Measurements from ENCODE around the gene SPTBN1. TPM values are rescaled to one million over a fixed set of nuclear protein-coding genes. Genes with fewer than 3 reads are reported as not detected.
"Not testable (repeated sequence)": the region's sequence is repeated elsewhere in the genome, so short reads cannot be mapped to it uniquely, and the experiment has no call there.

SPTBN1 gene
- total RNA-seq, 1 experiment from 2014 or later, result 154 TPM

GRCh38 chr2:54672590-54673456, 216.7 kb downstream of the SPTBN1 start:
- DNase-seq (ENCODE audit: low read depth), result no peak

- peak; percentile 62 for DNase-seq (ENCODE audit: low read depth)
These were observed 217.4 kb downstream of the SPTBN1 start for GRCh38 chr2:54673501-54673998.

GRCh38 chr2:54675281-54675680, 219.2 kb downstream of the SPTBN1 start:
- DNase-seq (ENCODE audit: low read depth), result no peak

- DNase-seq (ENCODE audit: low read depth), result no peak
These were observed 219.6 kb downstream of the SPTBN1 start for GRCh38 chr2:54675738-54676137.

- no peak for DNase-seq (ENCODE audit: low read depth)
These were observed 220.5 kb downstream of the SPTBN1 start for GRCh38 chr2:54676656-54677055.

GRCh38 chr2:54677476-54678265, 221.5 kb downstream of the SPTBN1 start:
- DNase-seq (ENCODE audit: low read depth), result no peak

- no peak for DNase-seq (ENCODE audit: low read depth)
These were observed 222.6 kb downstream of the SPTBN1 start for GRCh38 chr2:54678719-54679118.

- DNase-seq (ENCODE audit: low read depth), result peak; percentile 40
These were observed 224.4 kb downstream of the SPTBN1 start for GRCh38 chr2:54680397-54681041.

- DNase-seq (ENCODE audit: low read depth), result no peak
These were observed 225.3 kb downstream of the SPTBN1 start for GRCh38 chr2:54681416-54681815.

- DNase-seq (ENCODE audit: low read depth), result no peak
These were observed 227.5 kb downstream of the SPTBN1 start for GRCh38 chr2:54683596-54683995.

GRCh38 chr2:54685263-54685775, 229.2 kb downstream of the SPTBN1 start:
- no peak for DNase-seq (ENCODE audit: low read depth)

- no peak for DNase-seq (ENCODE audit: low read depth)
These were observed 231.5 kb downstream of the SPTBN1 start for GRCh38 chr2:54687595-54688152.

- DNase-seq (ENCODE audit: low read depth), result no peak
These were observed 235.5 kb downstream of the SPTBN1 start for GRCh38 chr2:54691445-54692135.

GRCh38 chr2:54692556-54692955, 236.4 kb downstream of the SPTBN1 start:
- DNase-seq (ENCODE audit: low read depth), result no peak

GRCh38 chr2:54695378-54695777, 239.3 kb downstream of the SPTBN1 start:
- no peak for DNase-seq (ENCODE audit: low read depth)

- no peak for DNase-seq (ENCODE audit: low read depth)
These were observed 241.8 kb downstream of the SPTBN1 start for GRCh38 chr2:54697934-54698333.

- not testable (repeated sequence) for DNase-seq (ENCODE audit: low read depth)
These were observed 242.8 kb downstream of the SPTBN1 start for GRCh38 chr2:54698926-54699325.

- no peak for DNase-seq (ENCODE audit: low read depth)
These were observed 243.5 kb downstream of the SPTBN1 start for GRCh38 chr2:54699665-54700064.

GRCh38 chr2:54701029-54701428, 244.9 kb downstream of the SPTBN1 start:
- no peak for DNase-seq (ENCODE audit: low read depth)

- DNase-seq (ENCODE audit: low read depth), result no peak
These were observed 248.1 kb downstream of the SPTBN1 start for GRCh38 chr2:54704238-54704637.

Measured in Daoy (cell line).